ENCODE results near the gene YPEL1. TPM values are rescaled to one million over a fixed set of nuclear protein-coding genes. Genes with fewer than 3 reads are reported as not detected.
"Not testable (repeated sequence)": the region's sequence is repeated elsewhere in the genome, so short reads cannot be mapped to it uniquely, and the experiment has no call there.

YPEL1 gene
- total RNA-seq, 2 donors from 2014 or later = 1.6 to 4.4 TPM

- TF ChIP-seq CTCF (IDR thresholded peaks at IDR 0.05) (no peak), POLR2A (IDR thresholded peaks at IDR 0.05) (no peak)
These were observed 56.2 kb downstream of the YPEL1 start for GRCh38 chr22:21679383-21679782.

DNA sequence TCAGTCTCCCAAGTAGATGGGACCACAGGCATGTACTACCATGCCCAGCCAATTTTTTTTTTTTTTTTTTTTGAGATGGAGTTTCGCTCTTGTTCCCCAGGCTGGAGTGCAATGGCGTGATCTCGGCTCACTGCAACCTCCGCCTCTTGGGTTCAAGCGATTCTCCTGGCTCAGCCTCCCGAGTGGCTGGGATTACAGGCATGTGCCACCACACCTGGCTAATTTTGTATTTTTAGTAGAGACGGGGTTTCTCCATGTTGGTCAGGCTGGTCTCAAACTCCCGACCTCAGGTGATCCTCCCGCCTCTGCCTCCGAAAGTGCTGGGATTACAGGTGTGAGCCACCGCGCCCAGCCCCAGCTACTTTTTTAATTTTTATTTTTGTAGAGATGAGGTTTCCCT is 56.8 kb downstream of the YPEL1 start:
- H3K27me3 ChIP-seq; H3K27ac ChIP-seq; H3K9me3 ChIP-seq; intact Hi-C loops (cut with DNase I); H3K4me3 ChIP-seq; ATAC-seq; DNase-seq: not testable (repeated sequence)
- H3K36me3 ChIP-seq (replicated peaks in 1 of 2; ENCODE audit: insufficient read depth in 1 of 2, low read depth in 2 of 2) = peaks cover 5 to 21% of the 10 kb centered on the region in 2 donors
- 86 to 100% methylated on average over 7 to 12 of the region's 12 CpGs for WGBS, 2 donors
- peaks cover 28% of the 10 kb centered on the region for H3K4me1 ChIP-seq

More at GRCh38 chr22:21679383-21679782, 56.2 kb downstream of the YPEL1 start:
- H3K4me3 ChIP-seq = no peak overlapping the region
- H3K9me3 ChIP-seq = no peaks in the 10 kb centered on the region
- WGBS, 2 donors = 81 to 95% methylated on average over 4 of the region's 4 CpGs
- peaks cover 5 to 17% of the 10 kb centered on the region in 2 donors for H3K36me3 ChIP-seq (replicated peaks in 1 of 2; ENCODE audit: insufficient read depth in 1 of 2, low read depth in 2 of 2)
- ATAC-seq (no peak), DNase-seq (no peak)
- peaks cover 31% of the 10 kb centered on the region for H3K4me1 ChIP-seq
- intact Hi-C loops (cut with DNase I) = no loop called here
- H3K27ac ChIP-seq = no peak overlapping the region
- no peaks in the 10 kb centered on the region for H3K27me3 ChIP-seq

DNA sequence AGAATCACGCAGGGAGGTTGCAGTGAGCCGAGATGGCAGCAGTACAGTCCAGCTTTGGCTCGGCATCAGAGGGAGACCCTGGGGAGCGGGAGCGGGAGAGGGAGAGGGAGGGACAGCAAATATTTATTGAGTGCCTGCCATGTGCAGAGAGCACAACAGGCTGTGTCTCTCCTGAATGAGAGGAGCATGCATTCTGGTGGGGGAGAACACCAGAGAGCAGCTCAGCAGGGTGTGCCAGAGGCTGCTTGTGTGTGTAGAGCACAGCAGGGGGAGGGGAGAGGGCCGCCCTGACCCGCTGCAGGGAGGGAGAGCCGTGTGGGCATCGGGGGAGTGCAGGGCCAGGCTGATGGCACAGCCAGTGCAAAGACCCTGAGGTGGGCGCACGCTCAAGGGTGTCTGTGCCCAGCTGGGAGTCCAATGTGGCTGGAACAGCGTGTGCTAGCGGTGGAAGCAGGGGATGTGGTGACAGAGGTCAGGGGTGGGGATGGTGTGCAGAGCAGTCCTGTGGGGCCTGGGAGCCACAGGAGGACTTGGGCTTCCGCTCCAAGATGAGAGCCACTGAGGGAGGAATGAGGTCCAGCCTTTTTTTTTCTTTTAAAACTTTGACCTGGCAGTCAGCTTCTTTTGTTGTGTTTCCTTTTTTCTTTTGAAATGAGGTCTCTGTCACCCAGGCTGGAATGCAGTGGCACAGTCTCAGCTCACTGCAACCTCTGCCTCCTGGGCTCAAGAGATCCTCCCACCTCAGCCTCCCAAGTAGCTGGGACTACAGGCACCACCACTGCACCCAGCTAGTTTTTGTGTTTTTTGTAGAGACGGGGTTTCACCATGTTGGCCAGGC is 57.8 kb downstream of the YPEL1 start:
- Histone ChIP-seq H3K36me3 (replicated peaks in 1 of 2; ENCODE audit: insufficient read depth in 1 of 2, low read depth in 2 of 2) (peaks cover 11 to 25% of the 10 kb centered on the region in 2 donors), H3K4me3 (no peak overlapping the region), H3K27me3 (no peaks in the 10 kb centered on the region), H3K4me1 (peaks cover 18% of the 10 kb centered on the region), H3K9me3 (no peaks in the 10 kb centered on the region), H3K27ac (no peak overlapping the region)
- no peak for ATAC-seq
- intact Hi-C loops (cut with DNase I) = no loop called here
- DNase-seq = peak in 1 of 4 donors; percentile 29
- TF ChIP-seq POLR2A (IDR thresholded peaks at IDR 0.05) (no peak), CTCF (IDR thresholded peaks at IDR 0.05) (no peak)
- WGBS, 2 donors = 87 to 93% methylated on average over 9 to 15 of the region's 15 CpGs

- intact Hi-C loops (cut with DNase I) = no loop called here
- Histone ChIP-seq H3K4me1 (no peaks in the 10 kb centered on the region), H3K36me3 (replicated peaks in 1 of 2; ENCODE audit: insufficient read depth in 1 of 2, low read depth in 2 of 2) (peaks cover 14 to 32% of the 10 kb centered on the region in 2 donors), H3K9me3 (no peaks in the 10 kb centered on the region), H3K27me3 (no peaks in the 10 kb centered on the region), H3K4me3 (no peak overlapping the region), H3K27ac (no peak overlapping the region)
- no peak for ATAC-seq
- DNase-seq = no peak
- WGBS, 2 donors = 94 to 96% methylated on average over 9 to 12 of the region's 12 CpGs
- no peak for TF ChIP-seq POLR2A (IDR thresholded peaks at IDR 0.05)
These were observed 60.9 kb downstream of the YPEL1 start for GRCh38 chr22:21674638-21675245.

- DNase-seq (no peak), ATAC-seq (no peak)
- H3K4me3 ChIP-seq = no peak overlapping the region
- peaks cover 14 to 32% of the 10 kb centered on the region in 2 donors for H3K36me3 ChIP-seq (replicated peaks in 1 of 2; ENCODE audit: insufficient read depth in 1 of 2, low read depth in 2 of 2)
- no peak for TF ChIP-seq POLR2A (IDR thresholded peaks at IDR 0.05)
- no peaks in the 10 kb centered on the region for H3K9me3 ChIP-seq
- H3K27ac ChIP-seq = no peak overlapping the region
- no peaks in the 10 kb centered on the region for H3K4me1 ChIP-seq
- intact Hi-C loops (cut with DNase I) = no loop called here
- WGBS, 2 donors = 90 to 95% methylated on average over 8 to 12 of the region's 12 CpGs
- no peaks in the 10 kb centered on the region for H3K27me3 ChIP-seq
These were observed 61.9 kb downstream of the YPEL1 start for GRCh38 chr22:21673534-21674321.

Measured in body of pancreas (tissue), 4 donors.